ENCODE data around the gene AGBL4. TPM values are rescaled to one million over a fixed set of nuclear protein-coding genes. Genes with fewer than 3 reads are reported as not detected.
A peak's percentile ranks its signal among the peaks of the same experiment; 100 is the strongest.

Gene AGBL4
- total and polyA plus RNA-seq, 2 of the 13 experiments (the other 11 are each of a cell fraction or from before 2014, with no cell fraction given), result not detected

DNA sequence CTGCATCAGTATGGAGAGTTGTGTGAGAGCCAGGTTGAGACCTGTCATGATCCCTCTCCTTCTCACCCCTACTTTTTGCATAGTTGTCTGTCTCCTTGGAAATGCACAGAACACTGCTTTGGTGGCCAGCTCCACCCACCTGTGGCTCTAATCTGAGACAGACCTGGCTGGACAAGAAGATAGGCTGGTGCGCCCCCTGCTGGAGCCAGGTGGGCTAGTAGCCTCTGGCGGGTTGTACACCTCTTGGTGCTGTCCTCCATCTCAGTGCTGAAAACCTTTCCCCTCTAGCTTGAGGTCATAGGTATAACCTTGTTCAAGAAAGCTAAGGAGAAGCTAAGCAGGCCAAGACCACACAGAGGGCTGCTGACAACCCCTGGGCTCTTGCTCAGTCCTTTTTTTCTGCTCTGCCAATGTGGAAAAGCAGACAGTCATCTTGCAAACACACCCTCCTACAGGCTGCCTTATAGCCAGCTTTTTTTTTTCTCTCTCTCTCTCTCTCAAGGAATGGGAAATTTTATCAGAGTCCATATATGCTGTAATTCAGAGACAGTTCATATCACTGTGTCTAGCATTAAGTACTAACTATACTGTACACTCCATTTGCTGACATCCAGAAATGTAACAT is 1492.9 kb downstream of the AGBL4 start (continued):
- no peak for TF ChIP-seq REXO4 (CRISPR knock-in tag; IDR thresholded peaks at IDR 0.05; ENCODE audit: borderline replicate concordance)
- TF ChIP-seq TMF1 (CRISPR knock-in tag; IDR thresholded peaks at IDR 0.05; ENCODE audit: low read depth), result no peak
- no peak for TF ChIP-seq MED13 (CRISPR knock-in tag; IDR thresholded peaks at IDR 0.05)
- no peak for TF ChIP-seq FLYWCH1 (CRISPR knock-in tag; IDR thresholded peaks at IDR 0.05)
- TF ChIP-seq SRSF4 (IDR thresholded peaks at IDR 0.05; ENCODE audit: low read depth, low read length, poor library complexity, severe bottlenecking), result no peak
- no peak for TF ChIP-seq KDM1A (CRISPR knock-in tag; IDR thresholded peaks at IDR 0.05)
- TF ChIP-seq YY1 (IDR thresholded peaks at IDR 0.05; ENCODE audit: insufficient read depth, insufficient replicate concordance, low read depth, low read length), result no peak
- TF ChIP-seq NR1H2 (CRISPR knock-in tag; IDR thresholded peaks at IDR 0.05; ENCODE audit: borderline replicate concordance, low read depth), result no peak
- TF ChIP-seq PAWR (CRISPR knock-in tag; IDR thresholded peaks at IDR 0.05; ENCODE audit: borderline replicate concordance), result no peak
- no peak for TF ChIP-seq CBX2 (IDR thresholded peaks at IDR 0.05; ENCODE audit: low read depth, low read length)
- no peak for TF ChIP-seq CBX2 (CRISPR knock-in tag; IDR thresholded peaks at IDR 0.05; ENCODE audit: low read depth)
- TF ChIP-seq MEIS2 (CRISPR knock-in tag; IDR thresholded peaks at IDR 0.05), result no peak; the same call in 1 of the 2 replicates
- TF ChIP-seq, protein P1, sequence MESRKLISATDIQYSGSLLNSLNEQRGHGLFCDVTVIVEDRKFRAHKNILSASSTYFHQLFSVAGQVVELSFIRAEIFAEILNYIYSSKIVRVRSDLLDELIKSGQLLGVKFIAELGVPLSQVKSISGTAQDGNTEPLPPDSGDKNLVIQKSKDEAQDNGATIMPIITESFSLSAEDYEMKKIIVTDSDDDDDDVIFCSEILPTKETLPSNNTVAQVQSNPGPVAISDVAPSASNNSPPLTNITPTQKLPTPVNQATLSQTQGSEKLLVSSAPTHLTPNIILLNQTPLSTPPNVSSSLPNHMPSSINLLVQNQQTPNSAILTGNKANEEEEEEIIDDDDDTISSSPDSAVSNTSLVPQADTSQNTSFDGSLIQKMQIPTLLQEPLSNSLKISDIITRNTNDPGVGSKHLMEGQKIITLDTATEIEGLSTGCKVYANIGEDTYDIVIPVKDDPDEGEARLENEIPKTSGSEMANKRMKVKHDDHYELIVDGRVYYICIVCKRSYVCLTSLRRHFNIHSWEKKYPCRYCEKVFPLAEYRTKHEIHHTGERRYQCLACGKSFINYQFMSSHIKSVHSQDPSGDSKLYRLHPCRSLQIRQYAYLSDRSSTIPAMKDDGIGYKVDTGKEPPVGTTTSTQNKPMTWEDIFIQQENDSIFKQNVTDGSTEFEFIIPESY (CRISPR knock-in tag; IDR thresholded peaks at IDR 0.05), result 0 out of 2 replicates have a peak, but pooled peaks have one; percentile 17
- peak; percentile 98; the same call in 1 of the 2 replicates for TF ChIP-seq WIZ (CRISPR knock-in tag; IDR thresholded peaks at IDR 0.05)
- TF ChIP-seq, protein P2, sequence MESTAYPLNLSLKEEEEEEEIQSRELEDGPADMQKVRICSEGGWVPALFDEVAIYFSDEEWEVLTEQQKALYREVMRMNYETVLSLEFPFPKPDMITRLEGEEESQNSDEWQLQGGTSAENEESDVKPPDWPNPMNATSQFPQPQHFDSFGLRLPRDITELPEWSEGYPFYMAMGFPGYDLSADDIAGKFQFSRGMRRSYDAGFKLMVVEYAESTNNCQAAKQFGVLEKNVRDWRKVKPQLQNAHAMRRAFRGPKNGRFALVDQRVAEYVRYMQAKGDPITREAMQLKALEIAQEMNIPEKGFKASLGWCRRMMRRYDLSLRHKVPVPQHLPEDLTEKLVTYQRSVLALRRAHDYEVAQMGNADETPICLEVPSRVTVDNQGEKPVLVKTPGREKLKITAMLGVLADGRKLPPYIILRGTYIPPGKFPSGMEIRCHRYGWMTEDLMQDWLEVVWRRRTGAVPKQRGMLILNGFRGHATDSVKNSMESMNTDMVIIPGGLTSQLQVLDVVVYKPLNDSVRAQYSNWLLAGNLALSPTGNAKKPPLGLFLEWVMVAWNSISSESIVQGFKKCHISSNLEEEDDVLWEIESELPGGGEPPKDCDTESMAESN (CRISPR knock-in tag; conservative IDR thresholded peaks at IDR 0.05), result 0 out of 2 replicates have a peak, but pooled peaks have one; percentile 32
- TF ChIP-seq, protein P3, sequence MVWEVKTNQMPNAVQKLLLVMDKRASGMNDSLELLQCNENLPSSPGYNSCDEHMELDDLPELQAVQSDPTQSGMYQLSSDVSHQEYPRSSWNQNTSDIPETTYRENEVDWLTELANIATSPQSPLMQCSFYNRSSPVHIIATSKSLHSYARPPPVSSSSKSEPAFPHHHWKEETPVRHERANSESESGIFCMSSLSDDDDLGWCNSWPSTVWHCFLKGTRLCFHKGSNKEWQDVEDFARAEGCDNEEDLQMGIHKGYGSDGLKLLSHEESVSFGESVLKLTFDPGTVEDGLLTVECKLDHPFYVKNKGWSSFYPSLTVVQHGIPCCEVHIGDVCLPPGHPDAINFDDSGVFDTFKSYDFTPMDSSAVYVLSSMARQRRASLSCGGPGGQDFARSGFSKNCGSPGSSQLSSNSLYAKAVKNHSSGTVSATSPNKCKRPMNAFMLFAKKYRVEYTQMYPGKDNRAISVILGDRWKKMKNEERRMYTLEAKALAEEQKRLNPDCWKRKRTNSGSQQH (CRISPR knock-in tag; IDR thresholded peaks at IDR 0.05; ENCODE audit: low read depth), result no peak
- TF ChIP-seq, protein P4, sequence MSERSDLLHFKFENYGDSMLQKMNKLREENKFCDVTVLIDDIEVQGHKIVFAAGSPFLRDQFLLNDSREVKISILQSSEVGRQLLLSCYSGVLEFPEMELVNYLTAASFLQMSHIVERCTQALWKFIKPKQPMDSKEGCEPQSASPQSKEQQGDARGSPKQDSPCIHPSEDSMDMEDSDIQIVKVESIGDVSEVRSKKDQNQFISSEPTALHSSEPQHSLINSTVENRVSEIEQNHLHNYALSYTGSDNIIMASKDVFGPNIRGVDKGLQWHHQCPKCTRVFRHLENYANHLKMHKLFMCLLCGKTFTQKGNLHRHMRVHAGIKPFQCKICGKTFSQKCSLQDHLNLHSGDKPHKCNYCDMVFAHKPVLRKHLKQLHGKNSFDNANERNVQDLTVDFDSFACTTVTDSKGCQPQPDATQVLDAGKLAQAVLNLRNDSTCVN (CRISPR knock-in tag; IDR thresholded peaks at IDR 0.05; ENCODE audit: borderline replicate concordance), result 0 out of 2 replicates have a peak, but pooled peaks have one; percentile 39
